Mucosa of gallbladder (tissue), 1 donor: ENCODE results near the gene ZNF618. TPM values are rescaled to one million over a fixed set of nuclear protein-coding genes. Genes with fewer than 3 reads are reported as not detected.
"Not testable (repeated sequence)": the region's sequence is repeated elsewhere in the genome, so short reads cannot be mapped to it uniquely, and the experiment has no call there.

Experiments
- DNase-seq: peaks from one replicate; pipeline ENCODE4 v3.0.0-alpha.2; 2020; ENCODE audit warnings: low spot score
- total RNA-seq: library from RNA; stranded (reverse); gene quantifications from one replicate; pipeline ENCODE4 v1.2.1, GENCODE V29; 2021
- donor health status: DM: no; HTN: no; CAD: no.

The ZNF618 gene
- total RNA-seq, 1 donor from 2014 or later = 26.6 TPM

GRCh38 chr9:114078021-114078780 lies 202.1 kb downstream of the ZNF618 start, which contains the start of gene AMBP:
Gene AMBP, minus strand, starts transcription at chr9:114078300. Its CDS starts 91 bp downstream, at chr9:114078209.
- peak; percentile 60 for DNase-seq

- no peak for DNase-seq
Observed at GRCh38 chr9:114078781-114079156, 202.7 kb downstream of the ZNF618 start.

- DNase-seq = no peak
Observed at GRCh38 chr9:114080195-114080772, 204.2 kb downstream of the ZNF618 start.

- DNase-seq = peak; percentile 75
Observed at GRCh38 chr9:114080773-114081440, 204.8 kb downstream of the ZNF618 start.

GRCh38 chr9:114081441-114082016 lies 205.4 kb downstream of the ZNF618 start:
- DNase-seq = no peak

- peak; percentile 95 for DNase-seq
Observed at GRCh38 chr9:114082017-114082762, 206.1 kb downstream of the ZNF618 start.

- DNase-seq = not testable (repeated sequence)
Observed at GRCh38 chr9:114082763-114083412, 206.8 kb downstream of the ZNF618 start.

GRCh38 chr9:114083666-114084065 lies 207.6 kb downstream of the ZNF618 start:
- DNase-seq = no peak

- DNase-seq = no peak
Observed at GRCh38 chr9:114084282-114085073, 208.4 kb downstream of the ZNF618 start.

GRCh38 chr9:114085387-114085789 lies 209.3 kb downstream of the ZNF618 start:
- DNase-seq = no peak

GRCh38 chr9:114086009-114086408 lies 209.9 kb downstream of the ZNF618 start:
- no peak for DNase-seq

GRCh38 chr9:114086607-114087006 lies 210.5 kb downstream of the ZNF618 start:
- DNase-seq = no peak

- DNase-seq = no peak
Observed at GRCh38 chr9:114087721-114088120, 211.6 kb downstream of the ZNF618 start.

- no peak for DNase-seq
Observed at GRCh38 chr9:114088571-114089170, 212.6 kb downstream of the ZNF618 start.

- DNase-seq = no peak
Observed at GRCh38 chr9:114089206-114089840, 213.2 kb downstream of the ZNF618 start.

- DNase-seq = no peak
Observed at GRCh38 chr9:114090798-114091197, 214.7 kb downstream of the ZNF618 start.

- DNase-seq = no peak
Observed at GRCh38 chr9:114091711-114092110, 215.6 kb downstream of the ZNF618 start.

- DNase-seq = no peak
Observed at GRCh38 chr9:114092336-114092735, 216.2 kb downstream of the ZNF618 start.

- no peak for DNase-seq
Observed at GRCh38 chr9:114093031-114093471, 216.9 kb downstream of the ZNF618 start.
